NCI-H1417 treated with DMSO at 0.1 percent for 48 hours (cell line): ENCODE measurements around the gene SIPA1L2.
"Not testable (repeated sequence)": the region's sequence is repeated elsewhere in the genome, so short reads cannot be mapped to it uniquely, and the experiment has no call there.

ENCODE experiments used
- DNase-seq: peaks from one replicate; lab custom pipeline; 2025; lab: John Stamatoyannopoulos, UW

SIPA1L2 gene

DNA sequence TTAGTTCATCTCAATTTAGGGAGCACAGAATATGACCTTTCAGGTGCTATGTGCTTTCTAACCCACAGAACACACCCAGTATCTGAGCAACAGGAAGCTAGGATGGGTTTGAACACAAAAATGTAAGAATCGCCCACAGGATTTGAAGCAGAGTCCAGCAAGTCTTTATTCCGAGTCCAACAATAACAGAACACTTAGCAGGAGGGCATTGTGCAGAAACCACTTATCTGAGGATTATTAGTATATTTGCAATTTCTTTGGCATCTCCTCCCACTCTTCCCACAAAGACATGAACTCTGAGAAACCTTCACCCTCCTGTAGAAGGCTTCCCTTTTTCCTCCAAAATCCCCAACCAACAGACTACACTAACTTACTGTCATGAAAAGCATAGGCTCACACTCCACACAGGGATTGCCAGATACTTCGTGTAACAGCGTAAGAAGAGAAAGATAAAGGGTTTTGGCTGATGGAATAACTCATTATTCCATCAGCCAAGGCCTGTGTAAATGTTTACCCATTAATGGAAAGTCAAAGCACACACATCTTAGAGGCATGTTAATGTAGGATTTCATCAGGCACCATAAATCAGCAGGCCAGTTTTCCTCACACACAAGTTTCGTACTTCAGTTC lies 16.1 kb downstream of the SIPA1L2 start:
- DNase-seq, result peak; percentile 44

DNA sequence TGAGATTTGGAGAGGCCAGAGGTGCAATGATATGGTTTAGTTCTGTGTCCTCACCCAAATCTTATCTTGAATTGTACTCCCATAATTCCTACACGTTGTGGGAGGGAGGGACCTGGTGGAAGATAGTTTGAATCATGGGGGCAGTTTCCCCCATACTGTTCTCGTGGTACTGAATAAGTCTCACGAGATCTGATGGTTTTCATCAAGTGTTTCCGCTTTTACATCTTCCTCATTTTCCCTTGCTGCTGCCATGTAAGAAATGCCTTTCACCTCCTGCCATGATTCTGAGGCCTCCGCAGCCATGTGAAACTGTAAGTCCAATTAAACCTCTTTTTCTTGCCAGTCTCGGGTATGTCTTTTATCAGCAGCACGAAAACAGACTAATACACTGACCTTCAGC lies 17.1 kb downstream of the SIPA1L2 start:
- DNase-seq, result not testable (repeated sequence)

DNA sequence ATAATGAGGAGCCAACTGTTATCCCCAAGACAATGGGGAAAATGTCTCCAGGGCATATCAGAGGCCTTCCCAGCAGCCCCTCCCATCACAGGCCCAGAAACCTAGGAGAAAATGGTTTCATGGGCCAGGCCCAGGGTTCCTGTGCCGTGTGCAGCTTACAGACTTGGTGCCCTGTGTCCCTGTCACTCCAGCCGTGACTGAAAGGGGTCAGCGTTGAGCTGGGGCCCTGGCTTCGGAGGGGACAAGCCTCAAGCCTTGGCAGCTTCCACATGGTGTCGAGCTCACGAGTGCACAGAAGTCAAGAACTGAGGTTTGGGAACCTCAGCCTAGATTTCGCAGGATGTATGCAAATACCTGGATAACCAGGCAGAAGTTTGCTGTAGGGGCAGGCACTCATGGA lies 18.1 kb downstream of the SIPA1L2 start:
- DNase-seq, result no peak

DNA sequence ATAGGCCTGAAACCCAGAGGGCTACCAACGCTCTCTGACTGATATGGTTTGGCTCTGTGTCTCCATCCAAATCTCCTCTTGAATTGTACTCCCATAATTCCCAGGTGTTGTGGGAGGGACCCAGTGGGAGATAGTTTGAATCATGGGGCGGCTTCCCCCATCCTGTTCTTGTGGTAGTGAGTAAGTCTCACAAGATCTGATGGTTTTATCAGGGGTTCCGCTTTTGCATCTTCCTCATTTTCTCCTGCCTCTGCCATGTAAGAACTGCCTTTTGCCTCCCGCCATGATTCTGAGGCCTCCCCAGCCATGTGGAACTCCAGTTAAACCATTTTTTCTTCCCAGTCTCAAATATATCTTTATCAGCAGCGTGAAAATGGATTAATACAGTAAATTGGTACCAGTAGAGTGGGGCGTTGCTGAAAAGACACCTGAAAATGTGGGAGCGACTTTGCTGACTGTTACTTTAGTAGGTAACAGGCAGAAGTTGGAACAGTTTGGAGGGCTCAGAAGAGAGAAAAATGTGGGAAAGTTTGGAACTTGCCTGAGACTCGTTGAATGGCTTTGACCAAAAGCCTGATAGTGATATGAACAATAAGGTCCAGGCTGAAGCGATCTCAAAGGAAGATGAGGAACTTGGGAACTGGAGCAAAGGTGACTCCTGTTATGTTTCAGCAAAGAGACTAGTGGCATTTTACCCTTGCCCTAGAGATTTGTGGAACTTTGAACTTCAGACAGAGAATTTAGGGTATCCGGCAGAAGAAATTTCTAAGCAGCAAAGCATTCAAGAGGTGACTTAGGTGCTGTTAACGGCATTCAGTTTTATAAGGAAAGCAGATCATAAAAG lies 18.8 kb downstream of the SIPA1L2 start:
- not testable (repeated sequence) for DNase-seq

DNA sequence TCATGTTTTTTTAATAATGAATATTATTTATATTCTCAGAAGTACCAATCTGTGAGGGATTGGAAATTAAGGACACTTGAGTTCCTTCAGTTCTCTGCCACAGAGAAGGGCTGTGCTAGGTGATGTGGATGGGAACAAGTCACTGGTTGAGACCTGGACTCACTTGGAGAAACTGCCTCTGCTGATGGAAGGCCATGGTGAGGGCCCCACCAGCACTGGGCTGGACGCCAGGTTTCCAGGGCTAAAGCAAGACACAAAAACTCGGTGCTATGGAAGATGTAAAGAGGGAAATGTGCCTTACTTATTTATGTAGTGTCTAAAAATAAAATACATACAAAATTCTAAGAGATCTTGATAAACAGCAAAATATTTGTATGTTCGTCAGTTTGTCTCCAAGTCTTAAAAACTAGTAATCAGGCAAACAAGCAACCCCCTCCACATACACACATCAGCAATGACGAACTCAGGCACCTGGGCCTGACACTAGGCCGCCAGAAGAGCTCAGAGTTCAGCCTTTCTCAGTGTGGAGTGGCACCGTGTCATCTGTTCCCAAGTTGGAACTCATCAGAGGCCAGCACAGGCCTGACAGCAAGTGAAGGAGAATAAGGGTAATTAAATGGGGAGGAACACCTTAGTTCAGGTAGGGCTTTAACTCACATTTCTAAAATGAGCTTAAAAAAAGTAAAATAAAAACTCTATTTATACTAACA lies 19.6 kb downstream of the SIPA1L2 start:
- no peak for DNase-seq

DNA sequence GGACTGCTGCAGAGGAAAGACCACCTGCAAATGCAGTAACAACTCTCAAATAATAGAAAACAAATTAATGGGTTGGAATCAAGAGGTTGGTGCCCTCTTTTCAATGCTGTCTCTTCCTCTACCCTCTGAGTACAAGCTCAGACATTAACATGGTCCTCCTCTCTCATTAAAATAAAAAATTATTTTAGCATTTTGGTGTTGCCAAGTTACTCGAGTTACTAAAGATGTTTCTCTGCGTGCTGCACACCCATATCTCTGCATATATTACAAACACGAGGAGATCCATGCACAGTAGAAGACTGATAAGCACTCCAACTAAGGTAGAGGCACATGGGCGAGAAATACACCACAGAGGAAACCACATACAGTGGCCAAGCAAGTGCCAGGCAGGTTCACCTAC lies 21.5 kb downstream of the SIPA1L2 start:
- DNase-seq, result no peak

DNA sequence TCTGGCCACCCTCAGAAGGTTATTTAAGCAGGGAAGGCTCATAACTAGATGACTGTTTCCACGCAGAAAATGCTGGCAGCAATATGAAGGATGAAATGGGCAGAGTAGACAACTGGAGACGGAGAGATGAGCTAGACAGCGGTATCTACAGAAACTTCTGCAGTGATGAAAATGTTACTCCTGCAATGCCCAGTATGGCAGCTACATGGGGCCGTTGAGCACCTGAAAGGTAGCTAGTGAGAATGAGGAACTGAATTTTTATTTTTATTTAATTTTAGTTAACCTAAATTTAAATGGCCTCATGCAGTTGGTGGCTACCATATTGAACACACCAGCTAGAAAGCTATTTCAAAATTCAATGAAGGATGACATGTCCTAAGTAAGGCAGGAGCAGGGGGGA lies 27.3 kb downstream of the SIPA1L2 start:
- DNase-seq, result no peak

DNA sequence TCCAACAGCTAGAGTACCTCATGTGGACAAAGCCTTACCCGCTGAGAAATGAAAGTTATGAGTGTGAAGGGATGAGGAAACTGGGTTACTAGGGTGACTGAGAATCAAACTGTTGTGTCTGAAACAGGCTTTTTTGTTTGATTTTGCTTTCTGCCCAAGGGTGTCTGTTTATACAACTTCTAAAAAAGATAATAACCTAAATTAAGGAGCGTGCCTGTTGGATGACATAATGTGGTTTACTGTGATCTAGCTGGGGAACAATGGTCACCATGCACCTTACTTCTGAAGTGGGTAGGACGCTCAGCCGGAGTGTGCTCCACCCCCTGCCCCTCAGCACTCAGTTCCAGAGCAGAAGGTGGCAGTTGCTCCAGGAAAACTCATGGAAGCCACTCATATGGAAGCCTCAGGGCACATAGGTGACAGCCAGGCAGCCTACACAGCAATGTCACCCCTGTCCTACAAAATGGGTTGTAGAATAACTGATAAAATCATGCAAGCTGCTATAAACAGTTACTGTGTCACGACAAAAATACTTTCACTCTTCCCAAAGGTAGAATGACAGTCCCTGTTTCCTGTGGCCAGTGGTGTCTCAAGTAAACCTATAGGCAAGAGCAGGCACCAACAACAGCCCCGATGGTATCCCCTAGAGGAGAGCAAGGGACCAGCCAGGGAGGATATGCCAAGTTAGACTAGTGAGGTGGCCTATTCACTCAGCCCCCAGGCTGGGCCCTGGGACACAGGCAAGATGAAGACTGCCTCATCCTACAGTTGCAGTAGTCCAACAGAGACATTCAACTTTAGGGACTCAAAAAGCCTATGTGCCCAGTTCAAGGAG lies 29.3 kb downstream of the SIPA1L2 start:
- no peak for DNase-seq

DNA sequence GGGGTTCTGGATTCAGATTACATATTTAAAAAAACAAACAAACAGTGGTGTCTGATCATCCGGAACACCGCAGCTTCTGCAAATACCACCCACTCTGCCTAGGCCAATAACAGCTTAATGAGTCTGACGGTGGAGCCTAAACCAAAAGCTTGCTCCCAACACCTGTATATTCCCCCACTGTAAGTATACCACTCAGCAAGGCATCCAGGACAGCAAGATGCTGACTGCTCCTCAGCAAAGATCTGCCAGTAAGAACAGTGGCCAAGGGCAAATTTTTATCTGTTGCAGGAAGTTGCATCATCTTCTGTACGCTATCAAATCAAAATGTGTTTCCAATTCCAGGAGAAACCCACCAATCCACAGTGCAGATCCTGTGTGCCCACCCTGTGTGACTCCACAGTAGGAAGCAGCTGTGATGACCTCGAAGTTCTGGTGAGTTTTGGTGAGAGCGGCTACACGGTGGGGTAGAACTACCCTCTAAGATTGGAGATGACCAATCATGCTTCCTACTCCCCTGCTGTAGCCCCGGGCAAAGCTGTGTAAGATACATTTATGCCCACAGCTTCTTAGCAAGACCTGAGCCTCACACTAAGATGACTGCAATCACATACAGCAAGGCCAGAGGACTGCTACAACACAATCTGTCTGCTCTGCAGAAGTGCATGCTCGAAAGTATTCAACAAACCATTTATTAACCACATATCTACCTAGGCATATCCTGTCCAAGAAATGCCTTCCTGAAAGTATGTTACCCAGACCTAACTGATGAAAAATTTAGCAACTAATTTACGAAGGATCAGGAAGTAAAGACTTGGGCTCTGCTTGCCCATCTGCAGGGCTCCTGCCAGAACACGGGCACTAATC lies 30.5 kb downstream of the SIPA1L2 start:
- no peak for DNase-seq

DNA sequence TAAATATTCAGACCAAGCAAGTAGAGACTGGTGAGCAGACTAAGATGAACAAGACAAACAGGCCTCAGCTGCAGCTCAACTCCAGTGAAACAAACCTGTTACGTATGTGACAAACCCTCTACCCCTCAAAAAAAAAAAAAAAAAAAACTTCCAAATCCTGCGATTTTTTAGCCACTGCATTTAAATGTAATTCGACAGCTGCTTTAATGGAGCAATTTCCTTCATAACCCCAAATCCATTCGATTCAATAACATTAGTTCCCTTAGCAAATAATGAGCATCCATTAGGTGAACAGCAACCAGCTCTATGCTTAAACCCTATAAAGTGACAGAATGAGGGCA lies 31.1 kb downstream of the SIPA1L2 start:
- DNase-seq, result no peak

DNA sequence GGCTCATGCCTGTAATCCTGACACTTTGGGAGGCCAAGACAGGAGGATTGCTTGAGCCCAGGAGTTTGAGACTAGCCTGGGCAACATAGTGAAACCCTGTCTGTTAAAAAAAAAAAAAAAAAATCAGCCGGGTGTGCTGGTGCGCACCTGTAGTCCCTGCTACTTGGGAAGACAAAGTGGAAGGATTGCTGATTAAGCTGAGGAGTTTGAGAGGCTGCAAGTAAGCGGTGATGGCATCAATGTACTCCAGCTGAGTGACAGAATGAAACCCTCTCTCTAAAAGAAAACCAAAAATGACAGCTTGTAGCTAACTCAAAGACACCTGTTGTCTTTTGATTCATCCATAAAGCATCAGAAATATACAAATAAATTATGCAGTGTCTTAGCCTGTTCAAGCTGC lies 31.8 kb downstream of the SIPA1L2 start:
- no peak for DNase-seq

DNA sequence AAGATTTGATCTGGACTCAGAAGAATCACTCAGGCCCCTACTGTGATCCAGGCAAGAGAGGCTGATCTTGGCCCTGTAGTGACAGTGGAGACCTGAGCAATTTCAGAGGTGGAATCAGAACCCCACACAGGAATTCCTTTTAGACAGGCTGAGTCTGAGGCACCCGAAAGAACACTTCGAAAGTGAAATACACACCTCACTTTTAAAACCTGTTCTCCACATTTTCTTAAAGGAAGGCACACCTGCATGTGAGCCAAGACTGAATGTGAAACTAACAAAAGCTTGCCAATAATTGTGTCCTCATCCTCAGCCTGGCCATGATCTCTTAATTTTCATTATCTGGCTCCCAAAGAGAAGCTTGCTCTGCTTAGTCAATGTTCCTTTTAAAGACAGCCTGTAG lies 32.2 kb downstream of the SIPA1L2 start:
- no peak for DNase-seq

DNA sequence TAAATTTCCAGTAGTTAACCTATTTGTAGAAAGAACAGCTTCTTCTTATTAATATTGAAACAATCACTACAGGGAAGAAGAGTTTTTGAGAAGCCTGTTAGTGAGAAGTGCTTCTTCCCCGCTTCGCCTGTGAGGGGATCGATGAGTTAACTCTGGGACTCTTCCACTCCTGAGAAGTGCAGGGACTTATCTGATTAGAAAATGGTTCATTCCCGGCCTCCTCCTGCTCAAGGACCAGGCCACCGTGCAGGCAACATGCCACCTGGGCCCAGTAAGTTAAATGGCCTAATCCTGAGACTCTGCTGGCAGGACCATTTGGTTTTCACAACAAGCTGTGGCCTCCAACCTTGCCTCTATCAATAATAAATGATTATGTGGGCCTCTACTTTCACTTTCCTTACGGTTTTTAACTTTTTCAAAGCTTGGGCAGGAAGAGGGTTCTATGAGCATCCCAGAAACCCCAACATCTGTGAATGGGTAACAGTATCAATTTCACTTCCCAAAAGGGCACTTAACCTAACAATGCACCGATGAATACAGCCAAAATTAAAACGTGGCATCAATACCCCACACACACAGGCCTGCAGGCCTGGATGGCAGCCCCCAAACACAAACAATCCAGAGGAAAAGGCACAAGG lies 33.1 kb downstream of the SIPA1L2 start:
- no peak for DNase-seq

DNA sequence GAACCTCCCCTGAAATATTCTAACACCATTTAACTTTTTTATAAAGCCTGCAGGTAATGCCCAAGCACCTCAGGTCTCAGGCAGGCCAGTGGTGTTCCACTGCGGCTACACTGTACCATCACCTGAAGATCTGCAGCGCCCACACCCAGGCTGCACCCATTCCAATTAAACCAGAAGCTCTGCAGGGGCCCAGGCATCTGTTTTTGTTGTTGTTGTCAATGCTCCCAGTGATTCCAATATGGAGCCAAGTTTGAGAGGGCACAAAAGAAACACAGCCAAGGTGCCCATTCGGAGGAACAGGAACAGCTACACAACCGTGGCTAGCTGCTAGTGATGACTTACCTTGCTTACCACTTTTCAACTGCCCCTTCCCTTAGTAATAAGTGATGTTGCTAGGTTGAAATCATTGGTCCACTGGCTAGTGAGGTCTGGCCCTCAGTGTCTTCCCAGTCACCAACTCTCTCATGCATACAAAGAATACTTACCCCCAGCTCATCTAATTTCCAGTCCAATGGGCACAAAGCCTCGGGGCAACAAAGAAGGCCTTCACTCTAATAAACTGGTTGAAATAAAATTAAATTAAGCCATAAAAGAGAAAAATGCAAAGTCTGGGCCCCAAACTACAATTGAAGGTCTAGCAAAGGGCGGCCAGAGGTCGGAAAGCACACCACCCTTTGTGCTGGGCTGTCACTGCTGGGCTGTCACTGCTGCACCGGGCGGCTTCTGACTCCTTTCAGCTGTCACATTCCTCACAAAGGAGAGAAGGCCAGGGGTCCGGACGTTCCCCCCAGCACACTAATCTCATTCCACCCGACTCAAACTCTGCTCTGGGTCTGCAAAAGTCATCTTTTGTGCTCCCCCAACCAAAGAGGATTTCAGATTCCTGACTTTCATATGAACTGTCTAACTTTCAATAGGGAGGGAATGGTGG lies 34.9 kb downstream of the SIPA1L2 start:
- DNase-seq, result no peak

DNA sequence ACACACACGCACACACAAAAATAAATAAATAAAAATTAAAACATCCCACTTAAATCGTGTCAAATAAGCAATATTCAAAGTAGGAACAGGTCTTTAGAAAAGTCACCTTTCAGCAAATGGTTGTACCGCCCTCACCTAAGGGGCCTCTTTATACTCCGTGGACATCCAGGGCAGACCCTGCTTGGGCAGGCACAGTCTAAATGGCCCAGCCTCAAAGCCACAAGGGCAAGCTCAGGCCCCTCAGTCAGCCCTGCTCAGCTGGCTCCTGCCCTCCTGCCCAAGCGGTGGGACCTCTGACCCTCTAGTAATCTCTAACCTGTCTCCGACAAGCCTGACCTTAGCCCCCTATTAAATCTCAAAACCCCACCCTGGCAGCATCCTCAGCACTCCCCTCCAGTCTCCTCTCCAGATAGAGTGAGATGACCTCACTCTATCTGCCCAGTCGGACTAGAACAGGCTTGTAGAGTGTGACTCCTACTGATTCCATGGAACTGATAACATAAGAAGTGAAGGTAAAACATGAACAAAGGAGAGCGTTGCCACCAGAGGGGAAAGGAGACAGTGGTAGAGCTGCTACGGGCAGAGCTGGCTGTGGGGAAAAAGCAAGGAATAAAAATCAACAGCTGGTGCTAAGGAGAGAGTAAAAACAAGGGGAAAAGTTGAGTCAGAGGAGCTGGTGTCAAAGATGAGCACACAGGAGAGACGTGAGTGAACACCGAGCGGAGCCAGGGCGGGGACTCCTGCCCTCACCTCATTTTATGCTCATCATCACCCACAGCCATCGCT lies 36.0 kb downstream of the SIPA1L2 start:
- no peak for DNase-seq

DNA sequence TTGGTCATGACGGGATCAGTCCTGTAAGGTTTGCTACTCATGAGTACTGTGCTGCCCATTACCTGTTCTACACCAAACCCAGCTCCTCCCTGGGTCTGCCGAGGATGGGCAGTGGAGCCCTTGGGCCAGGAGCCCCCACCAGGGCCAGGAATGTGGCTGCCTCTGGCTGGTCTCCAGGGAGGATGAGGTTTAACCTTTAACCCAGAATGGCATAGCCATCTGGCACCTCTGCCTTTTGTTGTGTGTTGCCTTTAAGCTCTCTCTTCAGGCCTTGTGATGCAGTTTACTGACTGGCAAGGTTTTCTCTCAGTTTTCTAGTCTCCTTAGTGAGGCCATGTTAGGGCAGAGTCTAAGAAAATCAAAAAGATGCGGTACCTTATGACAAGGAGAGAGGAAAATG lies 38.6 kb downstream of the SIPA1L2 start:
- no peak for DNase-seq

DNA sequence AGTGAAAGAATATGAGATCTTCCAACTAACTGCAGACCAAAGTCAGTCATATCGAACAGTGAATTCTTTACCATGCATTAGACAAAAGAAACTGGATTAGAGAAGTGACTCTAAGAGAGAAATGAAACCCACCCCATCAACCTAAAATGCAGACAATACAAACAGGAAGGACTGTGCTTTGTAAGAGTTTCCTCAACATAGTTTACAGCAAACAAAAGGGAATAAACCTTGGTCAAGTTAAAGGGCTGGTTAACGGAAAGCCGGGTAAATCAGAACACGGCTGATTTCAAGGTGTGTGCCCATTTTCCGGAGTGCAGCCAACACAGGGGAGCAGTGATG lies 39.2 kb downstream of the SIPA1L2 start:
- no peak for DNase-seq

DNA sequence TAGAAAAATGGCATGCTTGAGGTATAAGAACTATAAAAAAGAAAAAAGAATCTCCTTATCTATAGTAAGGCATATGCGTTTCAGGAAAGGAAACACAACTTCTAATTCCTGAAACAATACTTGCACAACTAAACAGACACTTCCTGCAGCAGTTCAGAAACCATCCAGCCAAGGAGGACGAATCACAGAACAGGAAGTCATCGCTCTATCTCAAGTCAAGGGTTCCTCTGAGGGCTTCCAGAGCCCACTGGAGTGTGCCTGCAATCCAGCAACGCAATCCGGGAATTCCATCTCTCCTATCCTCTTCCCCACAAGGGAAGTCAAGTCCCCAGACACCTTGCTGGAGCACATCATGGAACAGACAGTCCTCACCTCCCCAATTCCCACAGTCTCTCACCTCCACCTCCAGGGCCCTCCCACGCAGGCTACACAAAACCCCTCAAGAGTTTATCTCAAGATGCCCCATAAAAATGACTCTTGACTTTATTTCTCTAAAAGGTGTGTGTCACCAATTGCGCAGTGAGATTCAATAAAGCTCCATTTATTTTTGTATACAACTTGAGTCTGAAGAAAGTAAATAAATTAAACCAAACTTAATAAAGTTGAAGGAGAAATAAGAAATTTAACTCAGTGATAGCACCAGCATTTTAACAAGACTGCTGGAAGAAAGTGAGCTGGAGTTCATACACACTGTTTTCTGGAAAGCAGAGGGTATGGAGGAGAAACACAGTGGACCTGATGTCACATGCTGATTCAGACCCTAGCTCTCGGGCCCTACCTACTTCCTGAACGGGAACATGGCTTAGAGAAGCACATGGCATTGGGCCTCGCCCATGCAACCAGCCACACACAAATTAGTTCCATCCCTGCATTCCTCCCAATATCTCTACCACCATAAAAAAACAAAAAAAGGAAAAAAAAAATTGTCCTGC lies 39.9 kb downstream of the SIPA1L2 start:
- DNase-seq, result no peak
